Endometrium (tissue), 2 donors: Measurements from ENCODE around the gene PDXDC1.
"Not testable (repeated sequence)": the region's sequence is repeated elsewhere in the genome, so short reads cannot be mapped to it uniquely, and the experiment has no call there.

Experiments
- FAIRE-seq: peaks from 2 replicates; lab custom pipeline; 2012; peaks lifted over from hg19 to GRCh38; lab: Jason Lieb, UNC
- donor health status: control.
- donor health status: control.

The PDXDC1 gene

GRCh38 chr16:15134752-15135482 is 160.1 kb downstream of the PDXDC1 start:
- FAIRE-seq: not testable (repeated sequence)

- FAIRE-seq: not testable (repeated sequence)
Observed at GRCh38 chr16:15135483-15136360, 160.9 kb downstream of the PDXDC1 start.

GRCh38 chr16:15137514-15137913 is 162.7 kb downstream of the PDXDC1 start:
- not testable (repeated sequence) for FAIRE-seq

- not testable (repeated sequence) for FAIRE-seq
Observed at GRCh38 chr16:15140444-15141365, 165.9 kb downstream of the PDXDC1 start.

GRCh38 chr16:15141586-15141985 is 166.8 kb downstream of the PDXDC1 start:
- FAIRE-seq: no peak

GRCh38 chr16:15142107-15142890 is 167.5 kb downstream of the PDXDC1 start:
- not testable (repeated sequence) for FAIRE-seq

- not testable (repeated sequence) for FAIRE-seq
Observed at GRCh38 chr16:15142891-15143600, 168.2 kb downstream of the PDXDC1 start.

- not testable (repeated sequence) for FAIRE-seq
Observed at GRCh38 chr16:15143601-15144091, 168.8 kb downstream of the PDXDC1 start.

- not testable (repeated sequence) for FAIRE-seq
Observed at GRCh38 chr16:15144092-15144631, 169.3 kb downstream of the PDXDC1 start.

- not testable (repeated sequence) for FAIRE-seq
Observed at GRCh38 chr16:15144781-15145417, 170.1 kb downstream of the PDXDC1 start.

GRCh38 chr16:15145418-15146263 is 170.8 kb downstream of the PDXDC1 start:
- FAIRE-seq: not testable (repeated sequence)

- not testable (repeated sequence) for FAIRE-seq
Observed at GRCh38 chr16:15146264-15146662, 171.4 kb downstream of the PDXDC1 start.

GRCh38 chr16:15148831-15149230 is 174.0 kb downstream of the PDXDC1 start:
- not testable (repeated sequence) for FAIRE-seq

- not testable (repeated sequence) for FAIRE-seq
Observed at GRCh38 chr16:15149260-15149659, 174.4 kb downstream of the PDXDC1 start.

- FAIRE-seq: not testable (repeated sequence)
Observed at GRCh38 chr16:15154005-15154404, 179.2 kb downstream of the PDXDC1 start.

- not testable (repeated sequence) for FAIRE-seq
Observed at GRCh38 chr16:15154650-15155562, 180.1 kb downstream of the PDXDC1 start.

- not testable (repeated sequence) for FAIRE-seq
Observed at GRCh38 chr16:15157644-15158043, 182.8 kb downstream of the PDXDC1 start.
